Measurements from ENCODE around the gene ADORA2A.
"Not testable (repeated sequence)": the region's sequence is repeated elsewhere in the genome, so short reads cannot be mapped to it uniquely, and the experiment has no call there.

ADORA2A gene

GRCh38 chr22:24489011-24489410 lies 61.6 kb downstream of the ADORA2A start:
- DNase-seq (ENCODE audit: low spot score) = no peak

- not testable (repeated sequence) for DNase-seq (ENCODE audit: low spot score)
Measured at GRCh38 chr22:24489434-24489833, 62.0 kb downstream of the ADORA2A start.
